Sigmoid colon (tissue), 7 donors: ENCODE results near the gene SLC15A4. TPM values are rescaled to one million over a fixed set of nuclear protein-coding genes. Genes with fewer than 3 reads are reported as not detected.

Source experiments
- DNase-seq: peaks from one replicate; pipeline ENCODE4 v3.0.0-alpha.2; 2019
- H3K27ac ChIP-seq, 4 donors: fragments of 200-600 bp; sonication (generic); one replicate each; pipeline ENCODE4 v1.5.1; 2016 to 2019; ENCODE audit warnings: mild to moderate bottlenecking in 1 of 4
- H3K27me3 ChIP-seq, 3 donors: fragments of 200-600 bp; sonication (generic); one replicate each; pipeline ENCODE4 v1.5.1; 2019; ENCODE audit warnings: mild to moderate bottlenecking in 1 of 3
- H3K36me3 ChIP-seq, 4 donors: fragments of 200-600 bp; sonication (generic); one replicate each; pipeline ENCODE4 v1.5.1; 2016 to 2019
- H3K4me1 ChIP-seq, 4 donors: fragments of 200-600 bp; sonication (generic); one replicate each; pipeline ENCODE4 v1.5.1; 2017 to 2019
- H3K4me3 ChIP-seq, 4 donors: fragments of 200-600 bp; sonication (generic); one replicate each; pipeline ENCODE4 v1.5.1; 2017 to 2019; ENCODE audit warnings: mild to moderate bottlenecking in 2 of 4, moderate library complexity in 1 of 4
- H3K9me3 ChIP-seq, 4 donors: fragments of 200-600 bp in 3 of 4; sonication (generic) in 3 of 4; one replicate each; pipeline versions ENCODE4 v1.5.1 to v1.6.1; 2013 to 2019
- EP300 ChIP-seq, 4 donors: sonication (generic); formaldehyde crosslinking; IDR thresholded peaks; one replicate each; pipeline ENCODE4 v1.6.1; 2017; ENCODE audit warnings: antibody characterized with exemption in 4 of 4
- POLR2A ChIP-seq, 2 donors: fragments of 450-650 bp; IDR thresholded peaks; one replicate each; pipeline ENCODE4 v1.6.1; 2016; ENCODE audit warnings: antibody characterized with exemption in 2 of 2, mild to moderate bottlenecking in 2 of 2, moderate library complexity in 2 of 2
- POLR2AphosphoS5 ChIP-seq, 4 donors: sonication (generic); formaldehyde crosslinking; IDR thresholded peaks; one replicate each; pipeline ENCODE4 v1.6.1; 2017; ENCODE audit warnings: antibody characterized with exemption in 4 of 4
- WGBS, 2 donors: extraction: QIAGEN DNeasy Blood & Tissue Kit; methylation state at CpG; one replicate each; pipeline ENCODE4 v1.1.7; 2013; 5-methylcytosine and 5-hydroxymethylcytosine counted together
- intact Hi-C: fragments of 100-400 bp; cut with DNase I; formaldehyde crosslinking; loops from one replicate; pipeline ENCODE4 v1.15.1; 2023
- polyA plus RNA-seq, 3 donors: library from polyadenylated mRNA; stranded (reverse); fragments of 200-250 nt; gene quantifications; one replicate each; pipeline ENCODE4 v1.2.3, GENCODE V29; 2013
- total RNA-seq, 4 donors: library from RNA; depleted of rRNA; stranded (reverse); fragments of >200 nt; gene quantifications; one replicate each; pipeline ENCODE4 v1.1.0, GENCODE V29; 2016
- TF ChIP-seq, protein P1 (sequence below), 4 experiments: fragments of 450-650 bp in 3 of 4; fragments of 200-600 bp in 1 of 4; IDR thresholded peaks; one replicate each; pipeline ENCODE4 v1.5.1; 2016 to 2019; ENCODE audit warnings: antibody characterized with exemption in 4 of 4, mild to moderate bottlenecking in 3 of 4, moderate library complexity in 2 of 4
- donor health status: healthy with polysubstance abuse.
- donor health status: Bipolar disorder and iron deficiency.
- donor health status: healthy.

SLC15A4 gene
- total and polyA plus RNA-seq, 7 donors, result 3.6 to 42.0 (median 19.4) TPM

- Histone ChIP-seq H3K27me3 (no peaks in the 10 kb centered on the region), H3K9me3 (no peaks in the 10 kb centered on the region), H3K27ac (no peak overlapping the region), H3K4me1 (no peaks in the 10 kb centered on the region), H3K36me3 (no peaks in the 10 kb centered on the region), H3K4me3 (no peak overlapping the region)
- DNase-seq, result no peak
- 36 to 54% methylated on average over 4 of the region's 4 CpGs for WGBS, 2 donors
- TF ChIP-seq EP300 (IDR thresholded peaks at IDR 0.05), result no peak
- intact Hi-C loops, result no loop called here
Measured at GRCh38 chr12:128753438-128753837, 70.3 kb downstream of the SLC15A4 start.

DNA sequence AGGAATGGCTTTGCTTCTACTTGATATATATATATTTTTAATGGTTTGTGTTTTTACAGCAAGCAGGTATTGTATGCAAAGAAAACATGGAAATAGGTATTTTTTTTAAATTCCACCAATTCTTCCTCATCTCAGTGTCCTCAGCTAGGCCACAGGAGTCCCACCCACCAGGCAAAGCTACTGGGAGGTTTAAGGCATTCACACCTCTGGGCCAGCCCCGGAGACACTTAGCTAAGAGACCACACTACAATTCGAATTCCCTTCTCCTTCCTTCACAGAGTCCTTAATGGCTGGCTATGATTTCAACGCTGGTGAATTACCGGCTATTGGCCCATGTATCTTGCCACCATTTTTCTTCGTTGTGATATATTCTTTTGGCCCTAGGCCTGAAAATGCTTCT is 71.4 kb downstream of the SLC15A4 start:
- Histone ChIP-seq H3K4me1 (no peaks in the 10 kb centered on the region), H3K36me3 (no peaks in the 10 kb centered on the region), H3K4me3 (no peak overlapping the region), H3K9me3 (no peaks in the 10 kb centered on the region), H3K27ac (no peak overlapping the region), H3K27me3 (no peaks in the 10 kb centered on the region)
- TF ChIP-seq POLR2AphosphoS5 (IDR thresholded peaks at IDR 0.05) (no peak), POLR2A (IDR thresholded peaks at IDR 0.05) (no peak), EP300 (IDR thresholded peaks at IDR 0.05) (no peak)
- TF ChIP-seq, protein P1, sequence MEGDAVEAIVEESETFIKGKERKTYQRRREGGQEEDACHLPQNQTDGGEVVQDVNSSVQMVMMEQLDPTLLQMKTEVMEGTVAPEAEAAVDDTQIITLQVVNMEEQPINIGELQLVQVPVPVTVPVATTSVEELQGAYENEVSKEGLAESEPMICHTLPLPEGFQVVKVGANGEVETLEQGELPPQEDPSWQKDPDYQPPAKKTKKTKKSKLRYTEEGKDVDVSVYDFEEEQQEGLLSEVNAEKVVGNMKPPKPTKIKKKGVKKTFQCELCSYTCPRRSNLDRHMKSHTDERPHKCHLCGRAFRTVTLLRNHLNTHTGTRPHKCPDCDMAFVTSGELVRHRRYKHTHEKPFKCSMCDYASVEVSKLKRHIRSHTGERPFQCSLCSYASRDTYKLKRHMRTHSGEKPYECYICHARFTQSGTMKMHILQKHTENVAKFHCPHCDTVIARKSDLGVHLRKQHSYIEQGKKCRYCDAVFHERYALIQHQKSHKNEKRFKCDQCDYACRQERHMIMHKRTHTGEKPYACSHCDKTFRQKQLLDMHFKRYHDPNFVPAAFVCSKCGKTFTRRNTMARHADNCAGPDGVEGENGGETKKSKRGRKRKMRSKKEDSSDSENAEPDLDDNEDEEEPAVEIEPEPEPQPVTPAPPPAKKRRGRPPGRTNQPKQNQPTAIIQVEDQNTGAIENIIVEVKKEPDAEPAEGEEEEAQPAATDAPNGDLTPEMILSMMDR (IDR thresholded peaks at IDR 0.05), result no peak
- DNase-seq, result no peak
- intact Hi-C loops, result no loop called here
- WGBS, 2 donors, result 85 to 87% methylated on average over 5 of the region's 5 CpGs

- Histone ChIP-seq H3K9me3 (no peaks in the 10 kb centered on the region), H3K27ac (no peak overlapping the region), H3K4me3 (no peak overlapping the region), H3K27me3 (no peaks in the 10 kb centered on the region), H3K36me3 (no peaks in the 10 kb centered on the region), H3K4me1 (no peaks in the 10 kb centered on the region)
- intact Hi-C loops, result no loop called here
- no peak for DNase-seq
- TF ChIP-seq, protein P1 (IDR thresholded peaks at IDR 0.05), result no peak
- TF ChIP-seq EP300 (IDR thresholded peaks at IDR 0.05) (no peak), POLR2A (IDR thresholded peaks at IDR 0.05) (no peak), POLR2AphosphoS5 (IDR thresholded peaks at IDR 0.05) (no peak)
- 64 to 84% methylated on average over 13 of the region's 13 CpGs for WGBS, 2 donors
Measured at GRCh38 chr12:128747441-128747840, 76.3 kb downstream of the SLC15A4 start.

GRCh38 chr12:128745772-128746689 is 77.7 kb downstream of the SLC15A4 start:
- Histone ChIP-seq H3K36me3 (no peaks in the 10 kb centered on the region), H3K27ac (no peak overlapping the region), H3K9me3 (no peaks in the 10 kb centered on the region), H3K4me1 (no peaks in the 10 kb centered on the region), H3K4me3 (no peak overlapping the region), H3K27me3 (no peaks in the 10 kb centered on the region)
- WGBS, 2 donors, result 56 to 67% methylated on average over 11 of the region's 11 CpGs
- TF ChIP-seq POLR2AphosphoS5 (IDR thresholded peaks at IDR 0.05) (no peak), EP300 (IDR thresholded peaks at IDR 0.05) (no peak), POLR2A (IDR thresholded peaks at IDR 0.05) (no peak)
- TF ChIP-seq, protein P1 (IDR thresholded peaks at IDR 0.05), result no peak
- DNase-seq, result no peak
- intact Hi-C loops, result no loop called here

DNA sequence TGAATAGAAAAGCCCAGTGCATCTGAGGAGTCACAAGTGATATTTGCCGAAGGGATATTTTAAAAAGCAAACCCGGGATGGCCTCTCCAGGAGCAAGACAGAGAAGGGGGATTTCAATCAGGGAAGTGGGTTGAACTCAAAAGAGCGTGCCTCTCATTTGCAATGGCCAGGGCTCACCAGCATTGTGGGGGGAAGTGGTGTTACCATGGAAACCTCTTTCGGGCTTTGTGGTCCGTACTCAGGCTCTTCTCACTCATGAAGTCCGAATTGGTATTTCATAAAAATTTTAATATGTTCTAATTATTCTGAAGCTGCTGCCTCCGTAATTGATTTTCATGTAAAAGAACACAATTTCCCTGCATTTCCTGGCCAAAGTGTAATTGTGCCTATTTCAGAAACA is 79.8 kb downstream of the SLC15A4 start:
- Histone ChIP-seq H3K27me3 (no peaks in the 10 kb centered on the region), H3K4me3 (no peak overlapping the region), H3K27ac (no peak overlapping the region), H3K36me3 (no peaks in the 10 kb centered on the region), H3K9me3 (peaks cover 0 to 4% (median 0%) of the 10 kb centered on the region in 4 donors), H3K4me1 (no peaks in the 10 kb centered on the region)
- intact Hi-C loops, result no loop called here
- TF ChIP-seq POLR2A (IDR thresholded peaks at IDR 0.05) (no peak), POLR2AphosphoS5 (IDR thresholded peaks at IDR 0.05) (no peak), EP300 (IDR thresholded peaks at IDR 0.05) (no peak)
- TF ChIP-seq, protein P1 (IDR thresholded peaks at IDR 0.05), result no peak
- 76 to 82% methylated on average over 7 of the region's 7 CpGs for WGBS, 2 donors
- no peak for DNase-seq

Other genes starting within 250 kb of the SLC15A4 start
- gene GLT1D1, start 29.5 kb upstream of the SLC15A4 start, total RNA-seq, result under 1 TPM; 0.28 to 0.95 (median 0.43) TPM
- gene GLT1D1, start 29.5 kb upstream of the SLC15A4 start, polyA plus RNA-seq, result under 1 TPM; 0.23 to 0.60 (median 0.50) TPM